Measurements from ENCODE around the gene PA2G4. TPM values are rescaled to one million over a fixed set of nuclear protein-coding genes. Genes with fewer than 3 reads are reported as not detected.

The PA2G4 gene
- total RNA-seq, 1 donor from 2014 or later: 130 TPM

DNA sequence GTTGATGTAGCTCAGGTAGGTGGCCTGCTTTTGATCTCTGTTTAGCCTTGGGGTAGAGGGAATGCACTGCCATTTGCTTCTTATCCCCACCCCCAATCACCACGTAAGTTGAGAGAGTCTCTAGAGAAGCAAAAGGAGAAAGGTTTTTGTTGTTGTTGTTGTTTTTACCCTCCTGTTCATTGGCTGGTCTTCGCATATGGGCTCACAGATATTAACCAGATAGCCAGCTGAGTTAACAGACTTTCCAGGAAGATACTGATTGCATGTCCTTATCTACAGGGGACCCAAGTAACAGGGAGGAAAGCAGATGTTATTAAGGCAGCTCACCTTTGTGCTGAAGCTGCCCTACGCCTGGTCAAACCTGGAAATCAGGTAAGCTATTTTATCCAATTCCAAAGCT is 2.9 kb downstream of the PA2G4 start:
- Histone ChIP-seq H3K4me1 (ENCODE audit: insufficient read depth, low read length) (no peaks in the 10 kb centered on the region), H3K4me2 (ENCODE audit: low read length) (no peak overlapping the region), H3K9ac (ENCODE audit: low read length) (peak overlapping the region; percentile 1), H2AFZ (ENCODE audit: low read depth, low read length) (no peak overlapping the region), H3K36me3 (ENCODE audit: insufficient read depth, low read length) (peaks cover 35% of the 10 kb centered on the region), H3K9me3 (ENCODE audit: insufficient read depth, low read depth, low read length) (no peaks in the 10 kb centered on the region), H4K20me1 (ENCODE audit: insufficient read depth, low read length) (peaks cover 20% of the 10 kb centered on the region), H3K4me3 (ENCODE audit: insufficient read depth, low read depth, low read length) (no peak overlapping the region), H3K27me3 (ENCODE audit: insufficient read depth, low read length) (no peaks in the 10 kb centered on the region), H3K27ac (ENCODE audit: low read depth, low read length) (no peak overlapping the region), H3K79me2 (ENCODE audit: insufficient read depth, low read length) (peaks cover 43% of the 10 kb centered on the region)
- no peak for TF ChIP-seq EZH2 (IDR thresholded peaks at IDR 0.05; ENCODE audit: insufficient read depth, low read length)
- Mint-ChIP-seq H3K9me3 (ENCODE audit: unreplicated experiment) (no peaks in the 10 kb centered on the region), H3K27me3 (ENCODE audit: low read depth, unreplicated experiment) (no peaks in the 10 kb centered on the region), H3K36me3 (ENCODE audit: low read depth, unreplicated experiment) (peaks cover 13% of the 10 kb centered on the region), H3K4me3 (ENCODE audit: unreplicated experiment) (no peak overlapping the region), H3K4me1 (ENCODE audit: low read depth, unreplicated experiment) (peaks cover 12% of the 10 kb centered on the region), H3K27ac (ENCODE audit: unreplicated experiment) (no peak overlapping the region)
- DNase-seq (ENCODE audit: low read depth): no peak
- no peak for FAIRE-seq

DNA sequence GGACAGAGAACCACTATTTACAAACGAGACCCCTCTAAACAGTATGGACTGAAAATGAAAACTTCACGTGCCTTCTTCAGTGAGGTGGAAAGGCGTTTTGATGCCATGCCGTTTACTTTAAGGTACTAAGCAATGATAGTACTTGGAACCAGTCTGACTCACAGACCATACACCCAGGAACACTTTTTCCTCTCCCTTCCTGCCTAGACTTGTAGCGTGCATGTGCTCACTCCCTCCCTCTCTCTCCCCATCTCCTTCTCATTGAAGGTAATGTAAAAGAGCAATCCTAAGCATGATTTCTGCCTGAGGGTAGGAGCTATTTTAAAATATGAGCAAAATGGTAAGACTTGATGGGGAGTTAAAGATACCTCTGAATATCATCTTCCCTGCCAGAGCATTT is 6.2 kb downstream of the PA2G4 start:
- no peak overlapping the region for H3K27ac ChIP-seq (ENCODE audit: low read depth, low read length)
- Mint-ChIP-seq H3K27ac (ENCODE audit: unreplicated experiment) (no peak overlapping the region), H3K36me3 (ENCODE audit: low read depth, unreplicated experiment) (peaks cover 17% of the 10 kb centered on the region), H3K9me3 (ENCODE audit: unreplicated experiment) (no peaks in the 10 kb centered on the region), H3K27me3 (ENCODE audit: low read depth, unreplicated experiment) (no peaks in the 10 kb centered on the region), H3K4me3 (ENCODE audit: unreplicated experiment) (no peak overlapping the region), H3K4me1 (ENCODE audit: low read depth, unreplicated experiment) (peaks cover 5% of the 10 kb centered on the region)
- peaks cover 30% of the 10 kb centered on the region for H3K79me2 ChIP-seq (ENCODE audit: insufficient read depth, low read length)
- H3K27me3 ChIP-seq (ENCODE audit: insufficient read depth, low read length): no peaks in the 10 kb centered on the region
- H3K9ac ChIP-seq (ENCODE audit: low read length): no peak overlapping the region
- no peak overlapping the region for H3K4me2 ChIP-seq (ENCODE audit: low read length)
- H3K36me3 ChIP-seq (ENCODE audit: insufficient read depth, low read length): peaks cover 45% of the 10 kb centered on the region
- peaks cover 3% of the 10 kb centered on the region for H3K4me1 ChIP-seq (ENCODE audit: insufficient read depth, low read length)
- no peak overlapping the region for H2AFZ ChIP-seq (ENCODE audit: low read depth, low read length)
- H3K4me3 ChIP-seq (ENCODE audit: insufficient read depth, low read depth, low read length): no peak overlapping the region
- TF ChIP-seq EZH2 (IDR thresholded peaks at IDR 0.05; ENCODE audit: insufficient read depth, low read length): no peak
- TF ChIP-seq CTCF (IDR thresholded peaks at IDR 0.05; ENCODE audit: insufficient read depth, low read depth, low read length): no peak
- FAIRE-seq (no peak), DNase-seq (ENCODE audit: low read depth) (no peak)
- no peaks in the 10 kb centered on the region for H3K9me3 ChIP-seq (ENCODE audit: insufficient read depth, low read depth, low read length)
- H4K20me1 ChIP-seq (ENCODE audit: insufficient read depth, low read length): peaks cover 14% of the 10 kb centered on the region

DNA sequence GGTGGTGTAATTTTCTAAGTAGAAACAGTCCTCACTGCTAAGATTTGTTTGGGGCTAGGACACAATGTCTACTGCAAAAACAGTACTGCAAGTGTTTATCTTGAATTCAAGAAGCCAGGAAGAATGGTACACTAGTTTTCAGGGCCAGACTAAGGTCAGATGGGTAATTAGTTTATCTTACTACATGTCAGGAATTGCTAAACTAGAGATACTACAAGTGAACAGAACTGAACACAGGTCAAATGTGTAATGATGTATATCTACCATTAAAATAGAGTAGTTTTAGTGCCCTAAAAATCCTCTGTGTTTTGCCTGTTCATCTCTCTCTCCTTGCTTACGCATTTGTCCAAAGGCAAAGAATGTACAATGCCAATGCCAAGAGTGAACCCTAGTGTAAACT is 9.7 kb downstream of the PA2G4 start:
- TF ChIP-seq EZH2 (IDR thresholded peaks at IDR 0.05; ENCODE audit: insufficient read depth, low read length) (no peak), CTCF (IDR thresholded peaks at IDR 0.05; ENCODE audit: insufficient read depth, low read depth, low read length) (no peak)
- H3K36me3 ChIP-seq (ENCODE audit: insufficient read depth, low read length): peaks cover 35% of the 10 kb centered on the region
- H4K20me1 ChIP-seq (ENCODE audit: insufficient read depth, low read length): peaks cover 11% of the 10 kb centered on the region
- no peaks in the 10 kb centered on the region for H3K9me3 ChIP-seq (ENCODE audit: insufficient read depth, low read depth, low read length)
- Mint-ChIP-seq H3K36me3 (ENCODE audit: low read depth, unreplicated experiment) (peaks cover 22% of the 10 kb centered on the region), H3K27me3 (ENCODE audit: low read depth, unreplicated experiment) (no peaks in the 10 kb centered on the region), H3K9me3 (ENCODE audit: unreplicated experiment) (no peaks in the 10 kb centered on the region), H3K27ac (ENCODE audit: unreplicated experiment) (no peak overlapping the region), H3K4me1 (ENCODE audit: low read depth, unreplicated experiment) (peaks cover 7% of the 10 kb centered on the region), H3K4me3 (ENCODE audit: unreplicated experiment) (no peak overlapping the region)
- H2AFZ ChIP-seq (ENCODE audit: low read depth, low read length): no peak overlapping the region
- peaks cover 17% of the 10 kb centered on the region for H3K79me2 ChIP-seq (ENCODE audit: insufficient read depth, low read length)
- no peaks in the 10 kb centered on the region for H3K27me3 ChIP-seq (ENCODE audit: insufficient read depth, low read length)
- peaks cover 10% of the 10 kb centered on the region for H3K4me1 ChIP-seq (ENCODE audit: insufficient read depth, low read length)
- no peak overlapping the region for H3K9ac ChIP-seq (ENCODE audit: low read length)
- H3K4me2 ChIP-seq (ENCODE audit: low read length): no peak overlapping the region
- FAIRE-seq: no peak
- DNase-seq (ENCODE audit: low read depth): no peak
- no peak overlapping the region for H3K4me3 ChIP-seq (ENCODE audit: insufficient read depth, low read depth, low read length)
- H3K27ac ChIP-seq (ENCODE audit: low read depth, low read length): no peak overlapping the region
